GM19463 (cell line): ENCODE data around the gene NMUR1.
A peak's percentile ranks its signal among the peaks of the same experiment; 100 is the strongest.
"Not testable (repeated sequence)": the region's sequence is repeated elsewhere in the genome, so short reads cannot be mapped to it uniquely, and the experiment has no call there.

Source experiments
- ATAC-seq: cut with Tn5 transposase; IDR thresholded peaks from one replicate; pipeline ENCODE4 v1.9.1; 2021; ENCODE audit warnings: mild to moderate bottlenecking, moderate library complexity; ENCODE audit not compliant: unreplicated experiment

NMUR1 gene, protein sequence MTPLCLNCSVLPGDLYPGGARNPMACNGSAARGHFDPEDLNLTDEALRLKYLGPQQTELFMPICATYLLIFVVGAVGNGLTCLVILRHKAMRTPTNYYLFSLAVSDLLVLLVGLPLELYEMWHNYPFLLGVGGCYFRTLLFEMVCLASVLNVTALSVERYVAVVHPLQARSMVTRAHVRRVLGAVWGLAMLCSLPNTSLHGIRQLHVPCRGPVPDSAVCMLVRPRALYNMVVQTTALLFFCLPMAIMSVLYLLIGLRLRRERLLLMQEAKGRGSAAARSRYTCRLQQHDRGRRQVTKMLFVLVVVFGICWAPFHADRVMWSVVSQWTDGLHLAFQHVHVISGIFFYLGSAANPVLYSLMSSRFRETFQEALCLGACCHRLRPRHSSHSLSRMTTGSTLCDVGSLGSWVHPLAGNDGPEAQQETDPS

DNA sequence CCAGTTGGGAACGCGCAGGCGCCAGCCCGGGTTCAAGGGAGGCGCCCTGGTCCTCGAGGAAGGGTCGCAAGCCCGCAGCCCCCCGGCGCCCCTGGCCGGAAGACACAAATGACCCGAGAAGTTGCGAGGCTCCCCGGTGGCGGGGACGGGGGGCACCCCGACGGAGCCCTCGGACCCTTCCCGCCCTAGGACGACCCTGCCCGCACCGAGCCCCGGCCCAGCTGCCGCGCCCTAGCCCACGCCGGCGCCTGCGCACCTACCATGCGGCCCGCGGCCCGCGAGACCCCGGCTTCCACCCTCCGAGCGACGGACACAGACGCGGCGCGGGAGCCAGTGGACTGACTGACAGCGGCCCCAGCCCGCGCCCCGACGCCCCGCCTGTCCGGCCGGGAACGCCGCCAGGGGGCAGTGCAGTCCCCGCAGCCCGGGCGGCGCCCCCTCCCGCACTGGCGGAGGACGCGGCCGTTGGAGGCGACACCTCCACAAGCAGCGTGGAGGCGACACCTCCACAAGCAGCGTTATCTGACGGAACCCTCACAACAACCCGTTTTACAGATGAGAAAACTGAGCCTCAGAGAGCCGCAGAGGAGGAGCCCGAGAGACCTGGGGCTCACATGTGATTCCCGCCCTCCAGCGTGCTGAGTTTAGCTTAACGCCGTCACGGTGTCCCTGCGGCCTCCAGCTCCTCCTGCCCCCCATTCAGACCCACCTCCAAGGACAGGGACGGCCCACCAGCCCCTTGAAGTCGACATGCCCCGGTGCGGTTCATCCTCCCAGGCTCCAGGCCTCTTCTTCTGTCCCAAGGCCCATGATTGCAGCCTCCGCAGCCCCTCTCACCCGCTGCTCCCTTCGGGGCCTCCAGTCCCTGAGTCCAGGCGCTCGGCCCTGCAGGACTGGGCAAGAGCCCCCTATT lies at the start of gene NMUR1:
Gene NMUR1, minus strand, starts transcription at position 347 of the 913 bp plus-strand sequence. Its CDS starts 84 bp downstream, at position 263.
- peak; percentile 72 for ATAC-seq

DNA sequence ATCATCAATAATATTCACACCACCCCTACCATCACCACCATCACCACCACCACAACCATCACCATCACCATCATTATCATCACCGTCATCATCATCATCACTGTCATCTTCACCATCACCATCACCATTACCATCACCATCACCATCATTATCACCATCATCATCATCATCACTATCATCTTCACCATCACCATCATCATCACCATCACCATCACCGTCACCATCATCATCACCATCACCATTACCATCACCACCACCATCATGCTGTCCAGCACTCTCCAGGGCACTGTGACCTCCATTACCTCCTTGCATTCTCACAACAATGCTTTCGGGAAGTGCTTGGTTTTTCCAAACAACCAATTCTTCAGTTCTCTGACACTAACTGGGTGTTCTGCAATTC lies 49.3 kb upstream of the NMUR1 start:
- ATAC-seq: no peak

DNA sequence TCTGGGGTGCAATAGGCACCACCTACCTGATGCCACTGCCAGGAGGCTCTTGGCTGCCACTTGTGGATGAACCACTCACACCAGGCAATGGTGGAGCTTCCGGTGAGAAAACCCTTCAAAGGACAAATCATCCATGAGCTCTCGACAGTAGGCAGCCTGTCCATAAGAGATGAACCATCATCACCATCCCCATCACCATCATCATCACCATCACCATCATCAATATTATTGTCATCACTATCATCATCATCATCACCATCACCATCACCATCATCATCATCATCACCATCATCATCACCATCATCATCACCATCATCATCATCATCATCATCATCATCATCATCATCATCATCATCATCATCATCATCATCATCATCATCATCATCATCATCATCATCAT lies 48.4 kb upstream of the NMUR1 start:
- ATAC-seq: not testable (repeated sequence)

DNA sequence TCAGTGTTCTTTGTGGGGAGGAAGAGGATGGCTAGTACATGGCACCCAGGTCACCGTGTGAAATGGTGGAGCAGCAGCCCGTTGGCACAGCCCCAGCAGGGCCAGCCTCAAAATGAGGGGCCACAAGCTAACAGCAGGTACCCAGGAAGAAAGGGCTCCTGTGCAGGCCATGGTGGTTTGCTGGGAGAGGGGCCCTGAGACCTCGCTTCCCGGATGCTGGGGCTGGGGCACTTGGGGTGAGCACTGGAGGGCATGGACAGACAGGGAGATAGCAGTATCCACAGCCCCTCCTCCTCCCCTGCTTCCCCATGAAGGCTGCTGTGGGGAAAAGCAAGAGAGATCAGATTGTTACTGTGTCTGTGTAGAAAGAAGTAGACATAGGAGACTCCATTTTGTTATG lies 46.2 kb upstream of the NMUR1 start:
- ATAC-seq: no peak

GRCh38 chr2:231575612-231576256 lies 45.5 kb upstream of the NMUR1 start:
- no peak for ATAC-seq

- ATAC-seq: no peak
Measured at GRCh38 chr2:231573698-231574421, 43.6 kb upstream of the NMUR1 start.

- ATAC-seq: no peak
Measured at GRCh38 chr2:231573096-231573495, 42.9 kb upstream of the NMUR1 start.

- no peak for ATAC-seq
Measured at GRCh38 chr2:231571661-231572191, 41.5 kb upstream of the NMUR1 start.

GRCh38 chr2:231570915-231571314 lies 40.7 kb upstream of the NMUR1 start:
- not testable (repeated sequence) for ATAC-seq

DNA sequence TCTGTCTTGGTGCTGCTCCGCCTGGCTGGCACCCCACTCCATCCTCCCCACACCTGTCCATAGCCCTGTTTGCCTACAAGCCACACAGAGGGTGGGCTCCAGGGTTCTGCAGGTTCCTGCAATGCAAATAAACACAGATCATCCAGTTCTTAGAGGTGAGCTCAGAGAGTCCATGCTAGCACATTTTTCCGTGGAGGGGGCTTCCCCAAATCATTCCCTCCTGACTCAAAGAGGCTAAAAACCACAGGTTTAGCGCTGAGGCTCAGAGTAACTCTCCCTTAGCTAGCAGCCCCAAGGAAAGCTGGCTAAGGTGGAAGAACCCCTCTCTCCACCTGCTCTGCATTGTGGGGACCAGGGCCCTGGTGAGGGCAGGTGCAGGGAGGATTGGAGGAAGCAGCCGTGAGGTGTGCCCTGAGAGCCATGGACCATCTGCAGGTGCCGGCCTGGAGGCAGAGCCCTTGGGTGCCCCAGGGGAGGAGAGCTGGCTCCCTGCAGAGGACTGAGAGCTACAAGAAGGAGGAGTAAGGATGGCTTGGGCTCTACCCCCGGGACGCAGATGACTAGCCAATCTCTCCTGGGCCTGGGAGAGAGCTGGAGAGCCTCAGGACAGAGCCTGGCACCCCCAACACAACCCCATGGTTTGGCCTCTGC lies 38.7 kb upstream of the NMUR1 start:
- no peak for ATAC-seq

DNA sequence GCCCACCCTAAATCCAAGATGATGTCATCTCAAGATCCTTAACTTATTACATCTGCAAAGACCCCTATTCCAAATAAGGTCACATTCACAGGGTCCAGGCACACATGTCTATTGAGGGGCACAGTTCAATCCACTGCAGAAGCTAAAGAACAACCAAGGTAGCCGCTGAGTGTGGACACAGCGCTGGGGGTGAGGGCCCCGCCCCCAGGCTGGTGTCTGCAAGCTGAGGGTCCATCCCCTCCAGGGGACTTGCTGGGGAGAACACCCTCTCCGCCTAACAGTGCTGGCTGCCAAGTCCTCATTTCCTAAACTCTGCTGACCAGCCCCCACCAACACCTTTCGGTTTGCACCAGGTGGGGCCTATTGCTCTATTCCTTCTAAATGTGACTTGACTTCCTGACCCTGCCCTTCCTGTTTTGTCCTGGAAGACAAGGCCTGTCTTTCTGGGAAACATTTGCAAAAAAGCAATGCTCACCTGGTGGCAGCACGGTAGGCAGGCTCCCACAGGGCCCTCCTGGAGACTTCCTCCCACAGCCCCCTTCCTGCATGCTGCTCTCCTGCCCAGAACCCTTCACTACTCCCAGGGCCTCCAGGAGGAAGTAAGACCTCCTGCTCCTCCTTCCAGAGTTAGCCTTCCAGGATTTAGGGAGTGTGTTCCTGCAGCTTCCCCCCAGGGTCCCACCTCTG lies 38.0 kb upstream of the NMUR1 start:
- ATAC-seq: no peak

GRCh38 chr2:231567159-231567558 lies 36.9 kb upstream of the NMUR1 start:
- ATAC-seq: no peak

DNA sequence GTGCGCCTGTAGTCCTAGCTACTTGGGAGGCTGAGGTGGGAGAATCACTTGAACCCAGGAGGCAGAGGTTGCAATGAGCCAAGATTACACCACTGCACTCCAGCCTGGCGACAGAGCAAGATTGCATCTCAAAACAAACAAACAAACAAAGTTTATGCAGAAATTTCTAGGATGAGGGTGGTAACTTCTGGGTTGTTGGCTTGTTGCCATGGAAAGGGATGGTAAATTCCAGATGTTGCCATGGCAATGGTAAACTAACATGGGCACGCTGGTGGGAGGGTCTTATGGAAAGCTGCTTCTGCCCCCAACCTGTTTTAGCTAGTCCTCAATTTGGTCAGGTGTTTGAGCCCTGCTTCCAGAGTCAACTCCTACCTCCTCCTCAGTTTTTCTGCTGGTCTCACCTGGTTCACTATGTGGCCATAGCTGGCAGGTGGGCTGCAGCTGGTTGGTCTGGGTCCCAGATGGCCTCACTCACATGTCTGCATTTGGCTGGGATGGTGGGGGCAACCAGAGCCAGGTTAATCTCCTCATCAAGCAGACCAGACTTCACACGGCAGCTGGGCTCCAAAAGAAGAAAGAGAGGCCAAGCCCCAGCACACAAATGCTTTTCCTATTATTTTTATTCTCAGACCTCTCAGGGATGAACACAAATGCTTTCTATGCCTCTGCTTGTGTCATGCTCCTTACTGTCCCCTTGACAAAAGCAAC lies 35.8 kb upstream of the NMUR1 start:
- no peak for ATAC-seq

- ATAC-seq: no peak
Measured at GRCh38 chr2:231563378-231563961, 33.2 kb upstream of the NMUR1 start.

DNA sequence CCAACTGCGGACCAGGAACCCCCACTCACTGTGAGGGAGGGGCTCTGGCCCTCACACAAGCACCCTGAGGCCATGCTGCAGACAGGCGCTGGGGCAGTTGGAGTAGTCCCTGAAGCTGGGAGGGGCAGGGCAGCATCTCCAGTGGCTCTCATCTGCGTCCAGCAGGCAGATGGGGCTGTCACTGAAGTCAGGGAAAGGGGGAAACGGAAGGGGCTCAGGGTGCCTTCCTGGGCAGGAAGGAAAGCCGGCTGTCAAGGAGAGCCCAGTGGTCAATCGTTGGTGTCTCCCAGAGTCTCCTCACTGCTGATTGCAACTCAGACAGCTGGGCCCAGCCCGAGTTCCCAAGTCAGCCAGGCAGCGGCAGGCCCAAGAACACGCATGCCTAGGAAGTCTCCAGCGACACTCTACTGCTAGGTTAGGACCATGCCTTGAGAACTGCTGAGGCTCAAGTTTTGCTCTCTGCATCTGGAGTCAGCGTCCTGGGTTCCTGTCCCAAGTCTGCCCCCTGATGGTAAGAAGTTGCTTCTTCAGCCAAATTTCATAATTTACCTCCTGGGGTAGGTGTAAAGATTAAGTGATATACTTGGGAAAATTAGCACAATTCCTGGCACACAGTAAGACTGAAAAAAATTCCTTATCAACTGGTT lies 27.4 kb upstream of the NMUR1 start:
- peak; percentile 74 for ATAC-seq

DNA sequence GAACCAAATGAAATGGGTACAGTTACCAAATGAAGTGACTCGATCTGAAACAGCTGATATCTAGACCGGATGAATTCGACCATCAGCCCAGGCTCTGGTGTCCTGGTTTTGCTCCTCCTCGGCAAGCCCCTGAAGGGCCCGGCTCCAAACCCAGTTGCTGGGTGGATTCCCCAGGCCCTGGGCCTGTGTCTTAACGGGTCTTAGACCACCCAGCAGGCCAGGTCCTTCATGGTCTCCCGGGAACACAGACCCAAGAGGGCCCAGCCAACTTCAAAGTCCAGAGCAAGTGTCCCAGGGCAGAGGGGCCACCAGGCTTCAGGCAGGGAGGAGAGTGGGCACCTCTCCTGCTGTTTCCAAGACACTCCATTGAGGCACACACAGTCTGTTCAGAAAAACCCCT lies 26.7 kb upstream of the NMUR1 start:
- ATAC-seq: no peak

GRCh38 chr2:231556496-231556895 lies 26.3 kb upstream of the NMUR1 start:
- not testable (repeated sequence) for ATAC-seq
